ENCODE measurements around the gene SRSF9.
A peak's percentile ranks its signal among the peaks of the same experiment; 100 is the strongest.

SRSF9 gene

GRCh38 chr12:120483621-120484020 is 14.1 kb upstream of the SRSF9 start:
- DNase-seq: no peak
- no peak for ATAC-seq

GRCh38 chr12:120481022-120481767 is 11.6 kb upstream of the SRSF9 start:
- ATAC-seq (peak; percentile 36), DNase-seq (no peak)

GRCh38 chr12:120480211-120480610 is 10.7 kb upstream of the SRSF9 start:
- ATAC-seq (no peak), DNase-seq (no peak)

- DNase-seq (no peak), ATAC-seq (no peak)
Observed at GRCh38 chr12:120479458-120479857, 9.9 kb upstream of the SRSF9 start.

GRCh38 chr12:120475643-120476042 is 6.1 kb upstream of the SRSF9 start:
- no peak for ATAC-seq
- DNase-seq: no peak

GRCh38 chr12:120474616-120474960 is 5.0 kb upstream of the SRSF9 start:
- no peak for DNase-seq

DNA sequence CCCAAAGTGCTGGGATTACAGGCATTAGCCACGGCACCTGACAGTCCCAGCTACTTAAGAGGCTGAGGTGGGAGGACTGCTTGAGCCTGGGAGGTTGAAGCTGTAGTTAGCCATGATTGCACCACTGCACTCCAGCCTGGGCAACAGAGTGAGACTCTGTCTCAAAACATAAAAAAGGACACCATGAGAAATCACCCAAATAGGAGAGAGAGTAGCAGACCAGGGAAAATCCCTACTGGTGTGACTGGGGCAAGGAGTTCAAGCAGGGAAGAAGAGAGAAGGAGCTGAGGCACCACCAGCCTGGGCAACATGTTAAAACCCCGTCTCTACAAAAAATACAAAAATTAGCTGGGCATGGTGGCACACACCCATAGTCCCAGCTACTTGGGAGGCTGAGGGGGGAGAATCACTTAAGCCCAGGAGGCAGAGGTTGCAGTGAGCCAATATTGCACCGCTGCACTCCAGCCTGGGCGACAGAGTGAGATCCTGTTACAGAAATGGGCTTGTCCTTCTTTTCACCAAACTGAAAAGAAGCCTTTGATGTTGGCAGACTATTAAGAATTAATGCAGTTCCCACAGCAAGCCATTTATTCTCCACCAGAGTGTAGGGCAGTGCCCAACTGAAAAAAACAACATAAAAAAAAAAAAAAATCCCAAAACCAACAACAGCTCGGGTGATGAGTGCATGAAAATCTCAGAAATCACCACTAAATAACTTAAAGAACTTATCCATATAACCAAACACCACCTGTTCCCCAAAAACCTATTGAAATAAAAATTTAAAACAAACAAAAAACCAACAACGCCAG is 4.5 kb upstream of the SRSF9 start:
- DNase-seq (no peak), ATAC-seq (no peak)

More at GRCh38 chr12:120474616-120474960, 5.0 kb upstream of the SRSF9 start:
- no peak for ATAC-seq

DNA sequence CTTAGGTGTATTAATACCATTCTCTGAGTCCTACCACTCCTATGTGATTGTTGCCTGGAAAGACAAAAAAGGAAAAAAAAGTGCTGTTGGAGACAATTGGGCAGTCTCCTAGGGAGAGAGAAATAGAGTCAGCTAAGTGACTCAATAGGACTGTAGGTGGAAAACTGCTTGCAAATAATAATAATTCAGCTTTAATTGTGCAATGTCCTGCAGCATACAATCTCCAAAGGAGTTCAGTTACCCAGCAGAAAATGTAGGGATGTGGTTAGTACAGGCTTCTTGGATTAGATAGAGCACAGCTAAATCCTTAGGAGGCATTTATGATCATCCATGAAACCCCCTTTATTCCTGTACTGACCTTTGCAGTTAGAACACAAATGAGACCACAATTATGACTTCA is 3.0 kb upstream of the SRSF9 start:
- ATAC-seq: no peak
- no peak for DNase-seq

DNA sequence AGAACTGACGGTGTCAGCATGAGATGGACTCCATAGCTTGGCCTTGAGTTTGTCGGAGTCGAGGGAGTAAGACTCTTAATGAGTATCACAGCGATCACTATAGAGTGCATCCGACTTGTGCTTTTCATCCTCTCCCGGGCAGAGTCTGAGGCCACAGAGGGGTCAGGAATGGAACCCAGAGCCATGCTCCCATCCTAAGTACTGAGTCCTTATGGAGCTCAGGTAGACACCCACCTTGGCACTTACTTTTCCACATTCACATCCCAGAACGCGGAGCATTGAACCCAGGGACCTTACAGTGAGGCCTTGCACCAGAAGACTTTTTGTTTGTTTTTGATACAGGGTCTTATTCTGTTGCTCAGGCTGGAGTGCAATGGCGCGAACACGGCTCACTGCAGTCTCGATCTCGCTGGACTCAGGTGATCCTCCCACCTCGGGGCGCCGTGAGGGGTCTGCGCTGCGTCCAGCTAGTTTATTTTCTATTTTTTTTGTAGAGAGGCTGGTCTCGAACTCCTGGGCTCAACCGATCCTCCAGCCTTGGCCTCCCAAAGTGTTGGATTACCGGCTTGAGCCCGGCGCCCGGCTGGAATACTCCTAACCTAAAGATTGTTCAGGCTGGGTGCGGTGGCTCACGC is 719 bp upstream of the SRSF9 start:
- DNase-seq (no peak), ATAC-seq (peak; percentile 16)

GRCh38 chr12:120468821-120469449 is 613 bp downstream of the SRSF9 start:
- DNase-seq (peak; percentile 68), ATAC-seq (peak; percentile 33)

DNA sequence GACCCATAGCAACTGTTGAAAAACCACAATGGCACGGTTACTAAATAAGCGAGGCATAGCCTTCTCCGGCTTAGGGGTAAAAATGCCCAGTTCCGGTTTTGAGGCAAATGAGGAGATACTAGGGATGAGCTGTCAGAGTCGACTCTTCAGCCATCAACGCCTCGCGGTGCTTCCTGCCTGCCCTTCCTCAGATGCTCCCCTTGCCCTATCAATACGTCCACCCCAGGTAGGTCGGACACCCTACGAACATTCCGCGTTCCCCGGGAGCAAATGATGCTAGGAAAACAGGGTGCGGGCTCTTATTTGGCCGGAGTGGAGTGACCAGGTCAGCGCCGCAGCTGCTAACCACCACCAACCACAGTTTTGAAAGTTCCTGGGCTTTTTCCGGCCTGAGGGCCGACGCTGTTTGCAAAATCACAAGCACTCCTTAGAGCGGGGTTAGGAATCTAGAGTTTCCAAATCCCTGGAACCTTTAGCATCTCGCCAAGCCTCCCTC is 1.2 kb downstream of the SRSF9 start:
- DNase-seq (peak; percentile 48), ATAC-seq (no peak)

DNA sequence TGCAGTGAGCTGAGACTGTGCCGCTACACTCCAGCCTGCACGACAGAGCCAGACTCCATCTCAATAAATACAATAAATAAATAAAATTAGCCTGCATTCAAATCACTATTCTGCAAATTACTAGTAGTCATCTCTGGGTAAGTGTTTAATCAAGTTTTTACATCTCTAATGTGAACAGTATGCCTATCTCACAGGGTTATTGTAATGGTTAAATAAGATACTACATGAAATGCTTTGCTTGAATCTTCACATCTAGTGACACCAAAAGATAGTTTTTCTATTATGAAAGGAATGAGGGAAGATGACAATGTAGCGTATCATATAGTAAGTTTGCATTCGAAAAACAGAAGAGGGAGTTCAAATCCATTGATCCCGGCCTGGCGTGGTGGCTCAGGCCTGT is 2.1 kb downstream of the SRSF9 start:
- DNase-seq (no peak), ATAC-seq (no peak)

DNA sequence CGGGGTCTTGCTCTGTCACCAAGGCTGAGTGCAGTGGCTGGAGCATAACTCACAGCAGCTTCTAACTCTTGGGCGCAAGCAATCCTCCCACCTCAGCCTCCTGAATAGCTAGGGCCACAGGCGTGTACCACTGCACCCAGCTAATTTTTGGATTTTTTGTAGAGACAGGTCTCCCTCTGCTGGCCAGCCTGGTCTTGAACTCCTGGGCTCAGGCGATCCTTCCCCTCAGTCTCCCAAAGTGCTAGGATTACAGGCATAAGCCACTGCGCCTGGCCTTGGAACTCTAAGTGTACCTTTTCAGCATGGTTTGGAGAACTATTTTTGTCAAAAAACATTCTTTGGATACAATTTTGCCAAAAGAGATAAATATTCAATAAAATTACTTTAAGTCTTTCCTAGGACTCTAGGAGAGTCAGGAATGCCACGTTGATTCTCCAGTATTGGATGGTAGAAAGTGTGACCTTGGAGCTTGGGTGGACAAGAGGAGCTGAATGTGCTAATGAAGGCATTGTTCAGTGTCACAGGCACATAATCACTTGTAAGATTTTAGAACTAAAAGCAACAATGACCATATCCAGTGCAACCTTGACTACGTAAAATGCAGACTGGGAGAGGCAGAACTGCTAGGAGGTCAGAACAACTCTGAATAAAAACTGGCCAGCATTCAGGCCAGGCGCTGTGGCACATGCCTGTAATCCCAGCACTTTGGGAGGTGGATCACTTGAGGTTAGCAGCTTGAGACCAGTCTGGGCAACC is 2.8 kb downstream of the SRSF9 start:
- ATAC-seq: no peak
- DNase-seq: peak; percentile 38

DNA sequence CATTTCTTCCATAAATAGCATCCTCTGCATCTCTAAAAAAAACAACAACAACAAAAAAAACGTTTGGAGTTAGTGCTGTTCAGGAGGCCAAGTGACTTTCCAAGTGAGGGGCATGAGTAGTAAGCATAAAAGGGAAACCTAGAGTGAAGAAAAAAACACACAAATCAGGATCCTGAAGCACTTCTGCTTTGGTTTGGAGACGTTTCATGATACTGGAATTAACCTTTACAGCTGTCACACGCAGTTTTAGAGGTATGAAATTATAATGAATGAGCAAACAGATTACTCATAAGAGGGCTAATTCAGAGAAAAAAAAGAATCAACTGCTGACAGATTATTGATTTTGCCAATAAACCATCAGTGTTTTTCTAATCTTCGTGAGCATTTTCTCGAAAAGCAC is 3.8 kb downstream of the SRSF9 start:
- DNase-seq: no peak
- no peak for ATAC-seq

DNA sequence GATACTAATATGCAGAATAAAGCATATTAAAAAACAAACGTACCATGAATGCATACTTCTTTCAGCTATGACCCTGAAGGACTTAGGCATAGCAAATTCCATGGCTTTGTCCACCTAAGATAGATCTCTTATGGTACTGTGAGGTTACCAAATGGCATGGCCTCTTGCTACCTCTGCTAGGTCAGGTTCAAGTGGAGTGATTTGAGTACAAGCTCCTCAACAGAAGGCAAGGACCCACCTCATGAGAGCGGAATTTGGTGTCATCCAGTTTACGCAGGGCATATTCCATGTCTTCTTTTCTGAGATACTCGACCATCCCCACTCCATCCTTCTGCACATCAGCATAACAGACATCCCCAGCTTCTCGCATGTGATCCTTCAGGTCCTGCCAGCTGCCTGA is 5.8 kb downstream of the SRSF9 start:
- ATAC-seq: no peak
- DNase-seq: no peak

DNA sequence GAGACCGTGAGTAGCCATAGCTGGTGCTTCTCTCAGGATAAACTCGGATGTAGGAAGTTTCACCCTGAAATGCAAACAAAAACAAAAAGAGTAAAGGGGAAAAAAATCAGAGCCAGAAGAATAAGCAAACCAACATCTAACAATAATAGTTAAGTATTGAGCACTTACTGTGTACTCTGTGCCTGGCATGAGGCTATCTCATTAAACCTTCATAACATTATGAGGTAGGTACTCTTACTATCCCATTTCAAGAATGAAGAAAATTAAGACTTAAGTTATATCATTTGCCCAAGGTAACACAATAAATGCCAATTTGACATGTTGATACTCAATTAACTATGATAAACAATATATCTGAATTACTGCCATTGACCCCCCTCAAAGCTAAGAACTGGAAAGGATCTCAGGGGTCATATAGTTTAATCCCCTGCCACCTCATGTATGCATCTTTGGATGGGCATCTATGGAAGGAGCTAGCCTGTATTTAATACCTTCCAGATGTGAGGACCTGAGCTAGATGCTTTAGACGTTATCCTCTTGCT is 7.4 kb downstream of the SRSF9 start:
- DNase-seq (no peak), ATAC-seq (no peak)

DNA sequence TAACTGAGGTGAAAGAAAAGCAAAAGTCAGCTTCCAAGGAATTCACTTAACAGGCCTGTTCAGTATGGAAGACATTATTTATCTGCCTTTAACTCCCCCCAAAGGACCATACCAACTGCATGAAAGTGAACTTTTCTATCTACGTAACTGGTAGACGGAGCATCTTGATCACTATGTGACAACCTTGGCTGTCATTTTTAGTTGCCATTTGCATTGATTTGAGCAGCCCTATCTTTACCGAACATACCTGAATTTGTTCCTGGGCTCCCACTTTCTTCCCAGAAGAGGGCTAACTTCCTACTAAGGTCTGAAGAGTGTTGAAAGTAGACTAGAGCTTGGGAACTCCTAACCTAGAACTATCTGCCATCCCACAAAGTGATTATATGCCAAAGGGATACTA is 9.4 kb downstream of the SRSF9 start:
- ATAC-seq (no peak), DNase-seq (no peak)

GRCh38 chr12:120457133-120457532 is 12.4 kb downstream of the SRSF9 start:
- ATAC-seq: peak; percentile 45
- no peak for DNase-seq

GRCh38 chr12:120455302-120455701 is 14.2 kb downstream of the SRSF9 start:
- ATAC-seq (no peak), DNase-seq (no peak)

- DNase-seq: no peak
- ATAC-seq: peak; percentile 75
Observed at GRCh38 chr12:120453977-120454376, 15.6 kb downstream of the SRSF9 start.

DNA sequence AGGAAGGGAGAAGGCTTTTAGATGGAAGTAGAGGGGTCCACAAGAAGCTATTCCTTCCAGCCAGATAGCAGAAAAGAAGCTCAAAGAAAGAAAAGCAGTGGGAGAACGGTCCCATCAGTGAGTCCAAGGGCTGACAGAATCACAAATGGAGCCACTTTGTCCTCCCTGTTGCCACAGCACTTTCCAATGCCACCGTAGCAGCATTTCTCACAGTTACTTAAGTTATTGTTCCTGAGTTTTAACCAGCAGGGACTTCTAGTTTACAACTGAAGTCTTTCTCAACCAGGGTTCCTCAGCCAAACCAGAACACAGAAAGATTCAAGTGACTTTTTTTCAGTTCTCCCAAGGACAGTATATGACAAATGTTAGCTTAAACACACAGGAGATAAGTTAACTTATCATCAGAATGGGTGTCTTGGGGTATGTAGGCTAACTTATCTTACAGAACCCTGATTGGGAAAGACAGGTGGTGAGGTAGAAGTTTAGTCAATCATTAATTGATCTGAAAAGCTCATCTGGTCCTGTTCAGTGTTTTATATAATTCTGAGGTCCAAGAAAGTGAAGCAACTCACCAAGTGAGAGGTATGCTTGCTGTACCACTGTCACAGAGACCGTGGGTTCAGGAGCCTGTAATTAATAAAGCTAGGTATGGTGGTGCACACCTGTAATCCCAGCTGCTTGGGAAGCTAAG is 16.3 kb downstream of the SRSF9 start:
- no peak for ATAC-seq
- DNase-seq: no peak

All from stimulated activated naive CD8-positive, alpha-beta T cell treated with anti-CD3 and anti-CD28 coated beads, Interleukin-15, Interleukin-2, amounts not matched to agents 100 U/mL and 50 U/mL, for 24 hours (primary cell).